ENCODE data around the gene CASR. TPM values are rescaled to one million over a fixed set of nuclear protein-coding genes. Genes with fewer than 3 reads are reported as not detected.

The CASR gene
- total RNA-seq, 1 donor from 2014 or later = not detected

DNA sequence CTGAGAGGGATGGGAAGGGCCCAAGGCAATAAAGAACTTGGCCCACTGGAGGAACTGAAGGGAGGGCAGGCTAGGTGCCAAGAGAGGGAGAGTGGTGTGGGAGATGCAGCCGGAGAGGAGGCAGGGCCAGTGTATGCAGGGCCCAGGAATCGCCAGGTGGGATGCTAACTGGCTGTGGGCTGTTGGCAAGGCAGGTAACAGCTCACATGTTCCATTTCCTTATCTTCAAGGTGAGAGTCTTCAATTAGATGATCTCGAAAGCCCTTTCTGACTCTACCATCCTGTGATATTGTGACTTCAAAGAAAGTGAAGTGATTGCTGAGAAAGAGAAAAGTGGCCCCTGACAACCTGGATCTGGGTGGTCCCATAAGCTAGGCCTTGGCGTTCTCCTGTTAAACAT is 49.0 kb downstream of the CASR start:
- Histone ChIP-seq H3K36me3 (ENCODE audit: control insufficient read depth, insufficient read depth, low read length) (no peaks in the 10 kb centered on the region), H3K27me3 (ENCODE audit: control insufficient read depth, insufficient read depth, low read length) (peaks cover 2% of the 10 kb centered on the region), H3K4me3 (ENCODE audit: low read depth, low read length) (no peak overlapping the region)
- TF ChIP-seq, protein P1, sequence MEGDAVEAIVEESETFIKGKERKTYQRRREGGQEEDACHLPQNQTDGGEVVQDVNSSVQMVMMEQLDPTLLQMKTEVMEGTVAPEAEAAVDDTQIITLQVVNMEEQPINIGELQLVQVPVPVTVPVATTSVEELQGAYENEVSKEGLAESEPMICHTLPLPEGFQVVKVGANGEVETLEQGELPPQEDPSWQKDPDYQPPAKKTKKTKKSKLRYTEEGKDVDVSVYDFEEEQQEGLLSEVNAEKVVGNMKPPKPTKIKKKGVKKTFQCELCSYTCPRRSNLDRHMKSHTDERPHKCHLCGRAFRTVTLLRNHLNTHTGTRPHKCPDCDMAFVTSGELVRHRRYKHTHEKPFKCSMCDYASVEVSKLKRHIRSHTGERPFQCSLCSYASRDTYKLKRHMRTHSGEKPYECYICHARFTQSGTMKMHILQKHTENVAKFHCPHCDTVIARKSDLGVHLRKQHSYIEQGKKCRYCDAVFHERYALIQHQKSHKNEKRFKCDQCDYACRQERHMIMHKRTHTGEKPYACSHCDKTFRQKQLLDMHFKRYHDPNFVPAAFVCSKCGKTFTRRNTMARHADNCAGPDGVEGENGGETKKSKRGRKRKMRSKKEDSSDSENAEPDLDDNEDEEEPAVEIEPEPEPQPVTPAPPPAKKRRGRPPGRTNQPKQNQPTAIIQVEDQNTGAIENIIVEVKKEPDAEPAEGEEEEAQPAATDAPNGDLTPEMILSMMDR (IDR thresholded peaks at IDR 0.05; ENCODE audit: insufficient read depth, low read length, severe bottlenecking) = no peak
- FAIRE-seq (no peak), DNase-seq (ENCODE audit: low read depth) (no peak)

DNA sequence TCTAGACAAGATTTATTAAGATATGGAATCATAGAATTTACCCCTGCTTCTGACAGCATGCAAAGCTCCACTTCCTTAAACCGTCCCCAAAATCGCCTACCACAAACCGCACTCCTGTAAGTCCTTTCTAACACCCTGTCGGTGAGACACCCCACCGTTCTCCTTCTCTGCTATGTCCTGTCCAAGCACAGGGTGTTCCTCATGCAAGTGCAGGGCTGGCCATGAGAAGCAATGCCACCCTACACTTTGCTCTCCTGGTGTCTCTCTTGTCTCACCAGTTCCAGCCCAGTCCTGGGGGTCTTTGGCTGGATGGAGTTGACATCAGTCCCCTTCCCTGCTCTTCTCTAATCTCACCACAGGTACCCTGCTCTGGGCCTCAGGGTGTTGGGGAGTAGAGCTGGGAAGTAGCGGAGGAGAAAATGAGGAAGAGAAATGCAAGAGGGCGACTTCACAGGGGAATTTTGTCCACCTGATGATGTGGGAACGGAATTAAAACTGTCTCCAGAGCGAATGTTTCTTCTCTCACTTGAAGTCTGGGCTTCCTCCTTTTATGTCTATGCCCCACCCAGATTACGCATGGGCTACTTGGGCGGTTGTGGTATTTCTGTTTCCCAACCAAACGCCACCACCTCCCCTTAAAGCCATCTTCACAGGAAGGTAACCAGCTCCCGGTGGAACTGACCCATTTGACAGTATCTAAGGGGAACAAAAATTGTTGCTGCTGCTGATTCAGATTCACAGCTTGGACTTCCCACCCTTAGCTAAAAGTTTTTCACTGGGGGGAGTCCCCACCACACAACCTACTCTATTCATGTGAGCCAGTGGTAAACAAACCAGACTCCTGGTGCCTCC is 49.9 kb downstream of the CASR start:
- H3K4me3 ChIP-seq (ENCODE audit: low read depth, low read length) = no peak overlapping the region
- TF ChIP-seq, protein P1 (IDR thresholded peaks at IDR 0.05; ENCODE audit: insufficient read depth, low read length, severe bottlenecking) = no peak
- H3K36me3 ChIP-seq (ENCODE audit: control insufficient read depth, insufficient read depth, low read length) = no peaks in the 10 kb centered on the region
- H3K27me3 ChIP-seq (ENCODE audit: control insufficient read depth, insufficient read depth, low read length) = peaks cover 2% of the 10 kb centered on the region
- DNase-seq (ENCODE audit: low read depth) (no peak), FAIRE-seq (no peak)

DNA sequence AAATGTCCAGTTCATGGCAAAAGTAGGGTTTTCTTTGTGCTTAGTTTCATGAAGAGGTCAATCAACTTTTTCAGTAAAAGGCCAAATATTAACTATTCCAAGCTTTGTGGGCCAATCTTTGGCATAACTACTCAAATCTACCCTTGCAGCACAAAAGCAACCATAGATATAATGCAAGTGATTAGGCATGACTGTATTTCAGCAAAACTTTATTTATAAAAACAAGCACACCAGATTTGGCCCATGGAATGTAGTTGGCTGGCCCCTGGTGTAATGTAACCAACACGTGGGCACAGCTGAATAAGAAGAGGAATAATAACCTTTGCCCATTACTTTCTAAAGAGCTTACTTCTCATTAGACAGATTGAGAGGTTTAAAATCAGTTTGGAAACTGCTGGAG is 50.6 kb downstream of the CASR start:
- no peaks in the 10 kb centered on the region for H3K36me3 ChIP-seq (ENCODE audit: control insufficient read depth, insufficient read depth, low read length)
- DNase-seq (ENCODE audit: low read depth) = no peak
- no peak for FAIRE-seq
- no peak overlapping the region for H3K4me3 ChIP-seq (ENCODE audit: low read depth, low read length)
- no peaks in the 10 kb centered on the region for H3K27me3 ChIP-seq (ENCODE audit: control insufficient read depth, insufficient read depth, low read length)
- TF ChIP-seq, protein P1 (IDR thresholded peaks at IDR 0.05; ENCODE audit: insufficient read depth, low read length, severe bottlenecking) = no peak

DNA sequence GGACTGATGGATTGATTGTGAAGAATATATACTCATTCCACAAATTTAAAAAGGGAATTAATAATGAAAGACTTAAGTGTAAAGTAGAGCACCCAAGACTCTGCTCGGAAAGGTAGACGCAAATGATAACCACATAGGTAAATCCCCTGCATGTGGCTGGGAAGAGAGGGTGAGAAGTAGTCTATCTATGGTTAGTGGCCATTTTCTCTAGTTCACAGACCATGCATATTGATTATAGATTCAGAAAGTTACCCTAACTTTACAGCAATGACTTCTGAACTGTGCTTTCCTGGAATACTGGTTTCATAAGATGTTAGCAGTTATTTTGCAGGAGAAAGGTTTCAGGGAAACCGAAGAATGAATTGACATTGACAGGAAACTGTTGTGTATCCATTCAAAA is 51.7 kb downstream of the CASR start:
- Histone ChIP-seq H3K27me3 (ENCODE audit: control insufficient read depth, insufficient read depth, low read length) (no peaks in the 10 kb centered on the region), H3K4me3 (ENCODE audit: low read depth, low read length) (no peak overlapping the region), H3K36me3 (ENCODE audit: control insufficient read depth, insufficient read depth, low read length) (no peaks in the 10 kb centered on the region)
- DNase-seq (ENCODE audit: low read depth) (no peak), FAIRE-seq (no peak)
- TF ChIP-seq, protein P1 (IDR thresholded peaks at IDR 0.05; ENCODE audit: insufficient read depth, low read length, severe bottlenecking) = no peak

DNA sequence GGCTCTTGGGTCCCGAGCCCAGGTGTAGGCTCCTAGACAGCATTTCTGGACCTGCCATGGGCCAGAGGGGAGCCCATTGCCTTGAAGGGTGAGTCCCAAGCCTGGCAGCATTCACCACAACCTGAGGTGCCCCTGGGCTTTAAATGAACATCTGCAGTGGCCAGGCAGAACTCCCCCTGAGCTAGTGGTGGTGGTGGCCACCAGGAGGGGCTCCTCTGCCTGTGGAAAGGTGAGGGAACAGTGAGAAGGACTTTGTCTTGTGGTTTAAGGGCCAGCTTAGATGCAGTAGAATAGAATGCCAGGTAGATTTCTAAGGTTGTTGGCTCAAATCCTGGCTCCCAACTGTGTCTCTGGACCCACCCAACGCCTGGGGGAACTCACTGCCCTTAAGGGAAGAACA is 55.6 kb downstream of the CASR start:
- H3K27me3 ChIP-seq (ENCODE audit: control insufficient read depth, insufficient read depth, low read length) = no peaks in the 10 kb centered on the region
- FAIRE-seq (no peak), DNase-seq (ENCODE audit: low read depth) (no peak)
- H3K4me3 ChIP-seq (ENCODE audit: low read depth, low read length) = no peak overlapping the region
- H3K36me3 ChIP-seq (ENCODE audit: control insufficient read depth, insufficient read depth, low read length) = no peaks in the 10 kb centered on the region
- TF ChIP-seq, protein P1 (IDR thresholded peaks at IDR 0.05; ENCODE audit: insufficient read depth, low read length, severe bottlenecking) = no peak
